ENCODE measurements around the gene PHETA2. TPM values are rescaled to one million over a fixed set of nuclear protein-coding genes. Genes with fewer than 3 reads are reported as not detected.

PHETA2 gene
- total RNA-seq: 15.4 TPM
- long read RNA-seq, transcript PHETA2-201 (3 exons, 2,335 nt): major isoform, 53 of 69 reads
- long read RNA-seq, partial matches to known transcripts: 13 of 69 reads
- long read RNA-seq, other reads (novel, unspliced or antisense): 0 of 69 reads

GRCh38 chr22:42074132-42074811 lies at the start of gene PHETA2:
TSS of gene PHETA2 (plus strand) at chr22:42074248. CDS start at chr22:42077294, 3,046 bp downstream.
- H3K9me3 ChIP-seq: no peaks in the 10 kb centered on the region
- H3K27ac ChIP-seq: peak within 1 kb of the TSS; percentile 90
- H3K4me3 ChIP-seq: peak within 1 kb of the TSS; percentile 65
- intact Hi-C loops (cut with DNase I): no loop called here
- TF ChIP-seq CTCF (IDR thresholded peaks at IDR 0.05): peak; percentile 53
- ATAC-seq: peak; percentile 8
- peak; percentile 85 for DNase-seq
- H3K27me3 ChIP-seq: no peaks in the 10 kb centered on the region
- peaks cover 49% of the 10 kb centered on the region for H3K4me1 ChIP-seq
- H3K36me3 ChIP-seq: no peaks in the 10 kb centered on the region

GRCh38 chr22:42025421-42025820 lies 48.6 kb upstream of the PHETA2 start:
- H3K4me1 ChIP-seq: no peaks in the 10 kb centered on the region
- no peak overlapping the region for H3K27ac ChIP-seq
- no peak for DNase-seq
- intact Hi-C loops (cut with DNase I): no loop called here
- H3K4me3 ChIP-seq: no peak overlapping the region
- no peaks in the 10 kb centered on the region for H3K36me3 ChIP-seq
- no peak for ATAC-seq
- no peaks in the 10 kb centered on the region for H3K27me3 ChIP-seq
- no peaks in the 10 kb centered on the region for H3K9me3 ChIP-seq
- TF ChIP-seq CTCF (IDR thresholded peaks at IDR 0.05): no peak

GRCh38 chr22:42026705-42027104 lies 47.3 kb upstream of the PHETA2 start:
- Histone ChIP-seq H3K9me3 (no peaks in the 10 kb centered on the region), H3K27ac (no peak overlapping the region), H3K27me3 (no peaks in the 10 kb centered on the region), H3K4me1 (no peaks in the 10 kb centered on the region), H3K36me3 (no peaks in the 10 kb centered on the region), H3K4me3 (no peak overlapping the region)
- DNase-seq (no peak), ATAC-seq (no peak)
- no peak for TF ChIP-seq CTCF (IDR thresholded peaks at IDR 0.05)
- intact Hi-C loops (cut with DNase I): no loop called here

- no peaks in the 10 kb centered on the region for H3K36me3 ChIP-seq
- H3K27me3 ChIP-seq: no peaks in the 10 kb centered on the region
- H3K9me3 ChIP-seq: no peaks in the 10 kb centered on the region
- no peaks in the 10 kb centered on the region for H3K4me1 ChIP-seq
- no peak for ATAC-seq
- intact Hi-C loops (cut with DNase I): no loop called here
- TF ChIP-seq CTCF (IDR thresholded peaks at IDR 0.05): no peak
- no peak overlapping the region for H3K4me3 ChIP-seq
- DNase-seq: no peak
- H3K27ac ChIP-seq: no peak overlapping the region
These were observed 40.5 kb upstream of the PHETA2 start for GRCh38 chr22:42033263-42034181.

- TF ChIP-seq CTCF (IDR thresholded peaks at IDR 0.05): no peak
- Histone ChIP-seq H3K27me3 (no peaks in the 10 kb centered on the region), H3K36me3 (no peaks in the 10 kb centered on the region), H3K4me3 (no peak overlapping the region), H3K27ac (no peak overlapping the region), H3K4me1 (no peaks in the 10 kb centered on the region), H3K9me3 (no peaks in the 10 kb centered on the region)
- no peak for ATAC-seq
- intact Hi-C loops (cut with DNase I): no loop called here
- no peak for DNase-seq
These were observed 38.8 kb upstream of the PHETA2 start for GRCh38 chr22:42035256-42035655.
